ENCODE measurements around the gene CPD. TPM values are rescaled to one million over a fixed set of nuclear protein-coding genes. Genes with fewer than 3 reads are reported as not detected.

Gene CPD
- total RNA-seq: 219 and 414 TPM in 2 replicates

GRCh38 chr17:30378825-30379302 lies at the start of gene CPD:
Gene CPD, plus strand, starts transcription at chr17:30378927. Its CDS starts 54 bp downstream, at chr17:30378981.

DNA sequence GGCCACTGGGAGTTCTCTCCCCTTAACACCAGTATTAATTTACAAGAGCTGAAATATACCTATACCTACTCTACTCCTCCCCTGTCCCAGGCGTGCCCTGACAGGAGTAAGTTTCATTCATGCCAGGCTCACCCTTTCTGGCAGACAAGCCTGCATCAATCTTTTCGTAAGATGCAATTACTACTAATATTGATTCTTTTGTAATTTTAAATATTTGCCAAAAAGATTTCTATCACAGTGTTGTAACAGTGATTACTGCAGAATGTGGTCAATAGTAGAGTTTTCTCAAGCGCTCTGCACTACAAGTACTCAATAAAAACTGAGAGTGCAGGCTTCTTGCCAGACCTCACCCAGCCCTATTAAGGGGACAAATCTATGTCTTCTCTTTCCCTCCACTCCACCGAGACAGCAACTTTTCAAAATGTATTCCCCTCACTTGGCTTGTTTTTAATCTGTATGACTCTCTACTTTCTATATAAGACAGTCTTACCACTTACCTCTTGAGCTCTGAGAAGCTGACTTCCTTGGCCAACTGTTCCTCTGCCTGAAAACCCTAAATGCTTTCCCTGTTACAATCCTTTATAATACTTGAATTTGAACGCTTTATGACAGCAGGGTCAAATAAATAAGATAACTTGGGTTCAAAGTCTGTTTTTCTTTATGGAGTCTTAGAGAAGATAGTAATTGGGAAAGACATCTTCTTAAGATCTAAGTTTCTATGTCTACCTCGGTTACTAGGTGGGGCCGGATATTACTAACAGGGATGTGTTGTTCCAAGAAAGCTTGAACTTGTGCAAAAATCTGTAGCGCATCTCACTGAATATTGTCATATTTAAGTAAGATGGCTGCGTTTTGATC lies 45.0 kb upstream of the CPD start, which contains the start of gene TMIGD1:
TMIGD1 (minus strand) TSS at position 555 of the 858 bp plus-strand sequence. CDS start 1,924 bp downstream, outside the sequence.

GRCh38 chr17:30477083-30477773 lies 98.5 kb downstream of the CPD start, which contains the start of gene GOSR1:
Gene GOSR1, plus strand, starts transcription at chr17:30477408. Its CDS starts 26 bp downstream, at chr17:30477434.

Other genes starting within 250 kb of the CPD start
- not detected in 2 replicates for gene SLC6A4, start 143.2 kb upstream of the CPD start, total RNA-seq
- gene BLMH, start 87.0 kb upstream of the CPD start, total RNA-seq: 13.3 and 14.5 TPM in 2 replicates
- gene TMIGD1, start 44.9 kb upstream of the CPD start, total RNA-seq: not detected in 2 replicates
- 18.5 and 27.5 TPM in 2 replicates for gene GOSR1, start 98.5 kb downstream of the CPD start, total RNA-seq